NK-92 treated with Interleukin-12 subunit alpha and Interleukin-12 subunit beta, amount 100 ng/mL, for 24 hours (cell line): ENCODE data around the gene PARD3.
"Not testable (repeated sequence)": the region's sequence is repeated elsewhere in the genome, so short reads cannot be mapped to it uniquely, and the experiment has no call there.

Source experiments
- DNase-seq: peaks from one replicate; lab custom pipeline; 2025; lab: John Stamatoyannopoulos, UW

Gene PARD3

DNA sequence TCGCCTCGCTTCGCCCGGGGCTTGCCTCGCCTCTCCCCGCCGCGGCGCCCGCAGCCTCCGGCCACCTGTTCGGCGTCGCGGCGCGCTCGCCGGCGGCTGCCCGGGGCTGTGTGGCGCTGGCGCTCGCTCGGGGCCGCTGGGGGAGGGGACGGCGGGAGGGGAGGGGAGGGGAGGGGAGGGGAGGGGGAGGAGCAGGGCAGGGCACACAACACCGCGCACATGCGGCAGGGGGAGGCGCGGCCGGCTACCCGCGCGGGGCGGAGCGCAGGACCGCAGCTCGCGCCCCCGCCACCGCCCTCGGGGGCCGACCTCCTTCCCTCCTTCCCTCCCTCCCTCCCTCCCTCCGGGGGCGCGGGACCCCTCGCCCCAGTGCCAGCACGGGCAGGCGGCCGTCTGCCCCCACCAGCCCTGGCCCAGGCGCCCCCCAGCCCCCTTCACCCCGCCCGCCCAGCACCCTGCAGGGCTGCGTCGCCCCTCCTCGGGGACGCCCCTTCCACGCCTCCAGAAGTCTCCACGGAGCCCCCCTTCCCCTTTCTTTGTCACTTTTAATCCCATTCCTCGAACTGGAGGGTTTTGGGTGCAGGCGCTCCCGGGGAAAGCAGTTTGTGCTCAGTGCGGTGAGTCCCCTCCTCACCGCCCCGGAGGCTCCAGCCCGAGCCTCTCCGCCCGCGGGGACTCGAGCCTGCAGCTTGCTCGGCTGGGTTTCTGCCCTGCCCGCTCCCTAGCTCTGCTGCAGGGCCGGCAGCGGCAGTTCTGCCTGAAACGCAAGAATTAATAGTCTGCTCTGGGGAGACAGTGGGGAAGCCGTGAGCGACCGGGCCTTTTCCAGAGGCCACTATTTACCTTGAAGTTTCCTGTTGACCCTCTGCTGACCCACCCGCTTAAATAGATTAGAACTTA is at the start of gene PARD3:
TSS of gene PARD3 (minus strand) at position 112 of the 900 bp plus-strand sequence. CDS start 301 bp downstream, outside the sequence.
- no peak for DNase-seq

DNA sequence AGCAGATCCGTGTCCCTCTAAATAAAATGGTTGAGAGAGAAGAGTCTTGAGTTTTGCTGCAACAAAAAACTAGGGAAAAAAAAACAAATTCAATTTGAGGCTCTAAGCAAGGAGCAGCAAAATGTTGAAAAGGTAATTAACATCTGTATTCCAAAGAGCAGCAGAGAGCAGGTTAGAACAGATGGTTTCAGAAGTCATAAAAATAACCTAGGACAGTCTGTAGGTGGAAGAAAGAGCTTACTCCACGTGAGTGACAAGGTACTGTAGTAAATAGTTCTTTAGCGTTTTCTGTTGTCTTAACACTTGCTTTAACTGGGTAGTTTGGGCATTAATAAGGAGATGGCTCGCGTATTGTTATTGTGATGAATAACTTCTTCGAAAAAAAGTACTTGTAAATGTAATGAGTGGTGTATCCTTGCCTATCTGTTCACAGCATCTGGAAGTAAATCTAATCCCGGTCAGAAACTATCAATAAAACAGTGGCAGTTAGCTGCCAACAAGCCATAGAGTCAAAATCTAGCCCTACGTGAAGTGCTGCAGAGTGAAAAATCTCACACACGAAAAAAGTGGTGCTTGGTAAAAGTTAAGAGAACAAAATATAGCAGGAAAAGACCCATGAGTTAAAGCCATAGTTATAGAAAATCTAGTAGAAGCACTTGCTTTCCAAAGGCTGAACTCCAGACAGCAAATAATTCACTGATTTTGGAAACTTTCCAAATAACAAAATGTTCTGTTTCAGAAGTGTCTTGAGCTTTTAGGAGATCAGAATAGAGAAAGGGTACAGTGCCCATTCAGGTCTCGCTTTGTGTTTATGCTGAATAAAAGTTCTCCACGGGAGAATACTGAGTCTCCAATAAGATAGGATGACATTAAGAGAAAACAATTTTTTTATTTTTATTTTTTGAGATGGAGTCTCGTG is 49.3 kb upstream of the PARD3 start:
- no peak for DNase-seq

DNA sequence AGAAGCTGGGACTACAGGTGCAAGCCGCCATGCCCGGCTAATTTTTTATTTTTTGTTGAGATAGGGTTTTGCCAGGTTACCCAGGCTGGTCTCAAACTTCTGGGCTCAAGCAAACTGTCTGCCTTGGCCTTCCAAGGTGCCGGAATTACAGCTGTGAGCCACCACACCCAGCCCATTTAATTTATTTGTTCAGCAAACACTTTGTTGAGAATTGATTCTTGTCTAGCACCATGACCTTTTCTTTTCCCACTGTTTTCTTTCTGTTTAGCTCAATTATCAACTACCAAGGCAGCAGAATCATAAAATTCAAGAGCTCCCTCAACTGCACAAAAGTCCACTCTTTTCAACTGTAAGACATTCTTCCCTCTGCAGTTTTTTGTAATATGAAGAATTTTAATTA is 47.8 kb upstream of the PARD3 start:
- no peak for DNase-seq

DNA sequence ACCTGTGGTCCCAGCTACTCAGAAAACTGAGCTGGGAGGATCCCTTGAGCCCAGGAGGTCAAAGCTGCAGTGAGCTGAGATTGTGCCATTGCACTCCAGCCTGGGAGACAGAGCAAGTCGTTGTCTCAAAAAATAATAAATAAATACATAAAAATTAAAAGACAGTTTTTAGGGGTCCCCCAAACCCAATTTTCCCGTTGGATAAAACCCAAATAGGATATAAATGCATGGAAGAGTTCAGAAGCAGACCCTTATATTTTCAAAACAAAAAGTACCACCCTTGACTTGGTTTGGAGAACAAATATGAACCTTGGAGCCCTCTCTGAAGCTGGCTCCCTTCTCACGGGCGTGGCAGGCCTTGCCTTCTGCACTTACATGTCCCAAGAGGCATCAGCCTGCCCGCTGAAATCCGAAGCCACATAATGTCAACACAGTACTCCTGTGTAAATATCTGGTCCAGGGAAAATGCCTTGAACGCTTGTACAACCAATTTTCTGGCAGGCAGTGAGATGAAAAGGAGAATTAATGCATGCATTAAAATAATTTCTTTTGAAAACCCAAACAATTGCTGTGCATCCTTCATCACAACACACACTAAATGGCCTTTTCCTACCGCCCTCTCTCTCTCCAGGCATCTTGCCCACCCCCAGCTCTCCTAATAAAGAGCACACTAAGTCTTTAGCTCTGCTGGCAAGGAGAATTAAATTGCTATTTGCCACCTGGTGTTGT is 46.4 kb upstream of the PARD3 start:
- DNase-seq = no peak

DNA sequence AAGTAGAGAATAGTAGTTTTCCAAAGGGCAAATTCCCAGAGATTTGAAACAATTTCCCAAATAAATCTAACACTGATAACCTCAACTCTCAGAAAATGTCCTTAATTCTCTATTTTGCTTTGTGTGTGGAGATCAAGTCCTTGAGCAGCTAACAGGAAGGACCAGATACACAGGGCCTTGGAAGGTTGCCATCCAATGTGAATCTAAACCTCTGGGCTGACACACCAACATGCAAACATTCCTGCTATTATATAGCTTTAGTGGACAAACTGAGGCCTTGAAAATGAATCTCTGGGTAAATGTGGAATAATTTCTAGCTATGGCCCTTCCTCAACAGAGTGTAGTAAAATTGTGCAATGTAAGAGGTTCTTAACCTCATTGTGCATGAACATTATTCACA is 44.1 kb upstream of the PARD3 start:
- no peak for DNase-seq

DNA sequence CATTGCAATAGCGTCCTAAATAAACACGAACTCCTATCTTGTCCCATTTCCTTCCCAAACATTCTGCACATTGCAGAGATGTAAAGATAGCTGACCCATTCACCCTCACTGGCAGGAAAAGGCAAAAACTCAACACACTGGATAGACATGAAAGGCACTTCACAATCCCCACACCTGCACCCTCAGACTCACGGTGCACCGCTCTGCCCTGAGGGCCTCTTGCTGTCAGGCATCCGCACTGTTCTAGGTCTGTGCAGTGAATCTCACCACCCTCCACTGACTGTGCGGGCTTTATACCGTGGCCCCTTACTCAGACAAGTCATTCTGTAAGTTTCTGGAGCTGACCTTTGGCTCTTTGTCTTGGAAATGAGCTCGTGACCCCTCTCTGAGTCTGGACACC is 42.9 kb upstream of the PARD3 start:
- no peak for DNase-seq

DNA sequence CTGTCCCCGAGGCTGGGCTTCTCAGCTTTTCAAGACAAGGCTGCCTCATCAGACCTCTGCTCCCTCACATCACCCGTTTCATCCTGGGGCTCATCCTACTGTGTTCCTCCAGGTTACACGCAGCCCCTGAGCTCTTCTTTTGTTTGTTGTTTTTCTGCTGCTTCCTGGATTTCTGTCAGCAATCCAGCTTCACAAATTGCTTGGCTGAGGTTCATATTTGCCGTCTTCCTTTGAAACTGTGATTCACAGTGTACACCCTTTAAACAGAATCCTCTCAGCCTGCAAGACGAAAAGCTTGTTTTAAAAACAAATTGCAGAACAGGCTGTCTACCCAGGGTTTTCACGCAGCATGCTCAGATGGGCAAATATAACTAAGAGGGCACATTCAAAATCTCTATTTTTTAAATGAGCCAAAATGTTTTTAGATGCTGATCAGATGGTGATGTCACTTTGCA is 39.1 kb upstream of the PARD3 start:
- no peak for DNase-seq

DNA sequence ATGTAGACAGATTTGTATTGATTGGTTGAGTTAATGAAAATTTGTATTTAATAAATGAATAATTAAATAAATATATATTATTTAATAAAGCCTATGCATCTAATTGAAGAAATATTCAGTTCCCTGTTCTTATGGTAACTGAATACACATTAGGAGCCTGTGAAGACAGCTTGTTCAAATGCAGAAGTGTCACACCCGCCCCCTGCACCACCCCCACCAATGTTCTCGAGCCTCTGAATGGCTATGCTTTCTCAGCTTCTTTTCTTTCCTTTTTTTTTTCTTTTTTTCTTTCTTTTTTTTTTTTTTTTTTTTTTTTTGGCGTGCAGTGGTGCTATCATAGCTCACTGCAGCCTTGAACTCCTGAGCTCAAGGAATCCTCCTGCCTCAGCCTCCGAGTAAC is 38.3 kb upstream of the PARD3 start:
- no peak for DNase-seq

DNA sequence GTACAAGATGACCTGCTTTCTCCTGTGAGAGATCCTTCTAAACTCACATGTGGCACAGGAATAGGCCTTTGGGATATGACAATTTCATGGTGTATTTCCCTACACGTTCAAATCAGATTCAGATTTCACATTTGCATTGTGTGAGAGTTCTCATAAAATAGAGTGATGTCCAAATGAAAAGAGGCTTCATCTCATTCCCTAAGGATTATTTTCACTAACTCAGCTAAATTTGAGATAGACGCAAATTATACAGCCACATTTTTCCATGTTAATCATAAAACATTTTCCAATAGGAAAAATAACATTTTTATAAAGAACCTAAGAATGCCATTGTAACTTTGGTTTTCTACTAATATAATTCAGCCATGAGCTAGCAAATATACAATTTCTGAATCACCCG is 35.5 kb upstream of the PARD3 start:
- no peak for DNase-seq

DNA sequence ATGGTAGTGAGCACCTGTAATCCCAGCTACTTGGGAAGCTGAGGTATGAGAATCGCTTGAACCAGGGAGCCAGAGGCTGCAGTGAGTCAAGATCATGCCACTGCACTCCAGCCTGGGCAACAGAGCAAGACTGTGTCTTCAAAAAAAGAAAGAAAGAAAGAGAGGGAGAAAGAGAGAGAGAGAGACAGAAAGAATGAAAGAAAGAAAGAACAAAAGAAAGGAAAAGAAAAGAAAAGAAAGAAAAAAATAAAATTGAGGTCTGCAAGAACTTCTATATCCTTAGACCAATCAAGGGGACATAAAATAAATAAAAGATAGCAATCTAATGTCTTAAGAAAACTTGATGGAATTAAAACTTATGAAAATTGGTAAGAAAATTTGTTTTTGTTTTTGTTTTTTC is 34.9 kb upstream of the PARD3 start:
- DNase-seq = no peak

DNA sequence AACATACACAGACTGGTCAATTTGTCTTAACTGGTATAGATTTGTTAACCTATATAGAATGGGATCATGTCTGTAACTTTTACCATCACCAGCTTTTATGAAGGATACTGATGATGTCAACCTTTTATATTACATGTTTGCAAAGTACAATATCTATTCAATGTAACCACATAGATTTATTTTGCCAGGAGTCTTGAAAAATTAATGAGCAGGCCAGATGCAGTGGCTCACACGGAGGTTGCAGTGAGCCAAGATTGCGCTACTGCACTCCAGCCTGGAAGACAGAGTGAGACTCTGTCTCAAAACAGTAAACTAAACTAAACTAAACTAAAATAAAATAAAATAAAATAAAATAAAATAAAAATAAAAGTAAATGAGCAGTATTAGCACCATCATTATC is 30.0 kb upstream of the PARD3 start:
- DNase-seq = no peak

DNA sequence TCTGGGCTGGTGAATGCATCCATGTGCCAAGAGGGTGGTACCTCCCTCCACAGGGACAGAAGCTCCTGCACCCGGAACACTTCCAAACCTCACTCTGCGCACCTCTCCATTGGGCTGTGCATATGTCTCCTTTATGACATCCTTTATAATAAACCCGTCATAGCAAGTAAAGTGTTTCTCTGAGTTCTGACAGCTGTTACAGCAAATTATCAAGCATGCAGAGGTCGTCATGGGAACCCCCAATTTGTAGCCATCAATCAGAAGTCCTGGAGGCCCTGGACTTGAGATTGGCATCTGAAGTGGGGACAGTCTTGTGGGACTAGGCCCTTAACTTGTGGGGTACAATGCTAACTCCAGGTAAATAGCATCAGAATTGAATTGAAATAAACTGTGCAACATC is 29.4 kb upstream of the PARD3 start:
- DNase-seq = no peak

DNA sequence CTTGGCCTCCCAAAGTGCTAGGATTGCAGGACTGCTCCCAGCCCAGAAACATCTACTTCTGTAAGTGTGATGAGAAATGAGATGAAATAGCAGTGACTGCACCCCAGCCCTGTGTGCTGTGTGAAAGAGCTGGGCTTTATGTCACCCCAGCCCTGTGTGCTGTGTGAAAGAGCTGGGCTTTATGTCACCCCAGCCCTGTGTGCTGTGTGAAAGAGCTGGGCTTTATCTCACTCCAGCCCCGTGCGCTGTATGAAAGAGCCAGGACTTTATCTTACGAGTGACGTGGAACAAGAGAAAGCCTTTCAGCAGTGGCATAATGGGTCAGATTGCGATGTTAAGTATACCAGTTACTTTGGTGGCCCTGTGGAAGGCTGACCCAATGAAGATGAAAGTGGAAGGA is 28.4 kb upstream of the PARD3 start:
- DNase-seq = not testable (repeated sequence)

DNA sequence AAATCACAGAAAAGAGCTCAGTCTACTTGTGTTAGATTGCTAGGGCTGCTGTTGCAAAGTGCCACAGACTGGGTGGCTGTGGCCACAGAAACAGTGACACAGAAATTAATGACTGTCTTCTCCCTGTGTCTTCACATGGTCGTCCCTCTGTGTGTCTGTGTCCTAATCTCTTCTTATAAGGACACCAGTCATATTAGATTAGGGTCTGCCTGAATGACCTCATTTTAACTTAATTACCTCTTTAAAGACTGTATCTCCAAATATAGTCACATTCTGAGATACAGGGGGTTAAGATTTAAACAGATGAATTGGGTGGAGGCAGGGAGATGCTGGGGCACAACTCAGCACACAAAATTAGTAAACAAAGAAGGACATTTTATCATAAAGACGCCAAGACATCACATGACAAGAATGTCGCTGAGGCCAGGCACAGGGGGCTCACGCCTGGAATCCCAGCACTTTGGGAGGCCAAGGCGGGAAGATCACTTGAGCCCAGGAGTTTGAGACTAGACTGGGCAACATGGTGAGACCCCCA is 23.3 kb upstream of the PARD3 start:
- DNase-seq = no peak

DNA sequence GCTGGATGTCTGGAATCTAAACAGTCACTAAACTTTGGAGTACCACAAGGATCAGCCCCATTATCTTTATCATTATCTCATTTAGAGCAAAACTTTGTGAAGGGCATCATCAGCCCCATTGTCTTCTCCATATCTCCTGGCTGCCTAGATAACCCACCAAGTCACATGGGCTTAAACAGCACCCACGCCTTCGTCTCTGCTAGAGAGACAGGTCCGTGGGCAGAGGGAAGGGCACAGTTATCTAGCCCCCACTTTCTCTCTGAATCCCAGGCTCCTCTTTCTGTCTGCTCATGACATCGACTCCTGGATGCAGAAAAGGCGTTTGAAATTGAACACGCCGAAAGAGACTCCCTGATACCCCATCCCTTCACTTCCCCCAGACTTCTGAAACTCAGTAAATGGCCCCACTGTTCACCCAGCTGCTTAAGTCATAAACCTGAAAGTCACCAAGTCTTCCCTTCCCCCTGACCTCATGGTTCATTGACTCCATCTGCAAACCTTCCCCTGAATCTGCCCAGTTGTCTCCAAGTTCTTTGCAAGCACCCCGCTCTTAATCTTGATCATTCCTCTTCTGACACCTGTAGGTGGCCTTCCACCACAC is 20.9 kb upstream of the PARD3 start:
- DNase-seq = no peak

DNA sequence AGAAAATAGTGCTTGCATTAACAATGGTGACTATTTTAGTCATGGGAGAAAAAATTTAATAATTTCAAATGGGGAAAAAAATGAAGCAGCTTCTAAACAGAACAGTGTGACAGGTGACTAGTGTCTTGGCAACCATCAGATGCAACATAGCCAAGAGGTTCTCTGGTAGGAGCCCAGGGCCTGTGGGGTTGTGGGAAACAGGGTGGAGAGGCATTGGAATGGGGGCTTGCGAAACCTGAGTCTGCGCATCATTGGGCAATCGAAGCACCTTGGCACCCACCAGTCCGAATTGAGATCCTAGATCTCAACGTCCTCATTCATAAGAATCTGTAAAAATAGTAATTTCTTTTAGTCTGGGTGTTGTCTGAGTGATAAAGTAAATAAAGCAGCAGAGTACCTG is 19.2 kb upstream of the PARD3 start:
- DNase-seq = no peak

DNA sequence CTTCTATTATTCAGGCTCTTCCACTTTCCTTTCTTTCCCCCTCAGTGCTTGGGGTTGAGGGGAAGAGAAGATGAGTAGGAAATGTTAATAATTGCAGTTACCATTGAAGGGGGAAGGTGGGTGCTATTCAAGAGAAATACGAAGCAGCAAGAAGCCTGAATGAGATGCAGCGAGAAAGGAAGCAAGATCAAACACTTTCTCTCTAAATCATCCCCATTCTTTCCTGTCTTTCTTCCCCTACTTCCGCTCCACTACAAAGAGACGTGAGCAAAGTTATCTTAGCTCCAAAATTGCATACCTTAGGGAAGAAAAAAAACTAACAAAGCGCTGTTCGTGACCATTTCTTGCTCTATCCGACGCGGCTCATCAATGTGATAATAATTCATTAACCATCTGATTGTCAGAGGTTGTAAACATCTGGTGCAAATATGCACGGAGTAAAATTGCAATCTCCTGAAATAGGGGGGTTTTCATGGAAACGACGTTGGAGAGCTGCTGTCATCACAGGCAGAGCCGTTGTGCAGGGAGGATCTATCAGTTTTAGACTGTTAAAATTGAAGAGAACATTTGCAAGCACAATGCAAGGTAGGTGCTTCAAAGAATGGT is 15.2 kb upstream of the PARD3 start:
- no peak for DNase-seq

DNA sequence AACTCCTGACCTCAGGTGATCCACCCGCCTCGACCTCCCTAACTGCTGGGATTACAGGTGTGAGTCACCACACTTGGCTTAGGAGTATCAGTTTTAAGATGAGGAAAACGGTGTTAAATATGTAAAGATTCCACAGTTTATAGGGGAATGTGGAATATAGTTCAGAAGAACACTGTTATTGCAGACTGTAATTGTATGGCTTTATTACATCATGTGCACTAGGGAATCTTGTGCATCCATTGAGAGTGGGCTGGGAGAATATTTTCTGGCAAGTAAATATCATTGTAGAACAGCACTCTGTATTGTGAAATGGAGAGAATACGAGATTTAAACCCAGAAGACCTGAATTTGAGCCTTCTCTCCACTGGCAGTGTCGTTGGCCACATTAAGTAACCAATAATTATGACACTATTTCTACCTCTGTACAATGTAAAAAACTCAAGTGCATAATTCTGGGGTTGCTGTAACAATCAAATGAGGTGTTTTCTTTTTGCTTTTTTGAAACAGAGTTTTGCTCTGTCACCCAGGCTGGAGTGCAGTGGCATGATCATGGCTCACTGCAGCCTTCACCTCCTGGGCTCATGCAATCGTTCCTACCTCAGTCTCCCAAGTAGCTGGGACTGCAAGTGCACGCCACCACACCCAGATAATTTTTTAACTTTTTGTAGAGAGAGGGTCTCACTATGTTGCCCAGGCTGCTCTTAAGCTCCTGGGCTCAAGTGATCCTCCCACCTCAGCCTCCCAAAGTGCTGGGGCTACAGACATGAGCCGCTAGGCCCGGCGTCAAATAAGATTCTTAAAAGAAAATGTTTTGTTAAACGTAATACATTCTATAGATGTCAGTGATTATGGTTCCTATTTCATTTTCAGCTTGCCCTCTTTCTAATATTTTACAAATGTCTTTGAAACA is 12.0 kb upstream of the PARD3 start:
- DNase-seq = no peak

DNA sequence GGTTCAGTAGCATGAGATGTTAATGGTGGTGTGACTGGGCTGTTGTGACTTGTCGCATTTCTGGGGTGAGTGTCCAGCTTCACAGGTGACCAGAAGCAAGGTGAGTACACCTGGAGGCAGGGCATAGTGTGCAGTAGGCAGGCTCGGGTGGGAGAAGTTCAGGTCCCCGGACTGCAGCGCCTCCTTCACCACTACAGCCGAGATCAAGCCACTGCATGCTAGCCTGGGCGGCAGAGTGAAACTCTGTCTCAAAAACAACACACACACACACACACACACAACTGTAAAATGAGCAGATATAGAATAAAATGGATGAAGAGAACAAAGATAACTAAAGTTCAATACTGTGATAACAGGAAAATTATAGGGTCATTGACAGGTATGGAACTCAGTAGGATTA is 11.1 kb upstream of the PARD3 start:
- no peak for DNase-seq

DNA sequence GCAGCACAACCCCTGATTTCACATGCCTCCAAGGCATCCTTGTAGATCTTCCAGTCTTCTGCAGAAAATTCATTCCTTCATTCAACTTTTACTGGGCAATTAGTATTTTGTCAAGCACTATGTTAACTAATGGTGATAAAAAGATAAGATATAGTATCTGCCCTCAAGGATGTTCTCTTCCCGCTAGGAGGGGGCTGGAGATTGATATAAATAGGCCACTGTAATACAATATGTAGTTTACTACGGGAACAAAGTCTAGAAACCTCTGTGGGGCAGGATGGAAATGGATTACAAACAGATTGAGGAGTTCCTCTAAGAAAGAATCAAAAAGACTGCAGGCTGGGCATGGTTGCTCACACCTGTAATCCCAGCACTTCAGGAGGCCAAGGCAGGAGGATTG is 10.3 kb upstream of the PARD3 start:
- DNase-seq = no peak
